Esophagus muscularis mucosa (tissue), 3 donors: ENCODE data around the gene SGK1.

ENCODE experiments used
- EP300 ChIP-seq: sonication (generic); formaldehyde crosslinking; IDR thresholded peaks from one replicate; pipeline ENCODE4 v1.6.1; 2017; ENCODE audit warnings: antibody characterized with exemption
- TF ChIP-seq, protein P1 (sequence below), 3 experiments: fragments of 200-600 bp in 2 of 3; fragments of 450-650 bp in 1 of 3; sonication (generic) in 2 of 3; IDR thresholded peaks; one replicate each; pipeline ENCODE4 v1.5.1; 2017 to 2019; ENCODE audit warnings: antibody characterized with exemption in 3 of 3, mild to moderate bottlenecking in 2 of 3, moderate library complexity in 1 of 3

DNA sequence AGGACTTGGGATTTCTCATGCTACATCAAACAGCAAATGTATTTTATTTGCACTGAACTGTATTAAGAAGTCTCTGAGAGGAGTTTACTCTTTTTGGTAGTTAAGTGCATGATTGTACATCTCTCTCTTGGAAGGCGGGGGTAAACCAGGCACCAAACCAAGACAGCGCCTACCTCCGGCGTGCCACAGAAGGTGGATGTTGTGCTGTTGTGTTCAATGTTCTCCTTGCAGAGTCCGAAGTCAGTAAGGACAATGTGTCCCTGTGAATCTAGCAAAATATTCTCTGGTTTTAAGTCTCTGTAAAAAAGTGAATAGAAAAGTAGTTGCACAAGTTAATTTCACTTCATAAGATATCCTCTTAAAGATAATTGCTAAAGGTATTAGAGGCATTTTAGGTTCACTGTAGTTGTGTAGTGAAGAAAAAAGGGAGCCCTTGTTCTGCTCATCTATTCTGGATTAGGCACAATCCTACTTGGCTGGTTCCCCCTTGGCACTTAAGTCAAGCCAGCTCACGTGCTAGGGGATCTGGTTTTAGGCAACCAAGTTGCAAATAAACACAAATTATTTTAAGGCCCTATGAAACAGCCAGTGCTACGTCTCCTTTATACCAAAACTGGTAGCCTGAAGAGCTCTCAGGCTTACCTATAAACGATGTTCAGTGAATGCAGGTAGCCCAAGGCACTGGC is 145.7 kb downstream of the SGK1 start:
- TF ChIP-seq, protein P1, sequence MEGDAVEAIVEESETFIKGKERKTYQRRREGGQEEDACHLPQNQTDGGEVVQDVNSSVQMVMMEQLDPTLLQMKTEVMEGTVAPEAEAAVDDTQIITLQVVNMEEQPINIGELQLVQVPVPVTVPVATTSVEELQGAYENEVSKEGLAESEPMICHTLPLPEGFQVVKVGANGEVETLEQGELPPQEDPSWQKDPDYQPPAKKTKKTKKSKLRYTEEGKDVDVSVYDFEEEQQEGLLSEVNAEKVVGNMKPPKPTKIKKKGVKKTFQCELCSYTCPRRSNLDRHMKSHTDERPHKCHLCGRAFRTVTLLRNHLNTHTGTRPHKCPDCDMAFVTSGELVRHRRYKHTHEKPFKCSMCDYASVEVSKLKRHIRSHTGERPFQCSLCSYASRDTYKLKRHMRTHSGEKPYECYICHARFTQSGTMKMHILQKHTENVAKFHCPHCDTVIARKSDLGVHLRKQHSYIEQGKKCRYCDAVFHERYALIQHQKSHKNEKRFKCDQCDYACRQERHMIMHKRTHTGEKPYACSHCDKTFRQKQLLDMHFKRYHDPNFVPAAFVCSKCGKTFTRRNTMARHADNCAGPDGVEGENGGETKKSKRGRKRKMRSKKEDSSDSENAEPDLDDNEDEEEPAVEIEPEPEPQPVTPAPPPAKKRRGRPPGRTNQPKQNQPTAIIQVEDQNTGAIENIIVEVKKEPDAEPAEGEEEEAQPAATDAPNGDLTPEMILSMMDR (IDR thresholded peaks at IDR 0.05): no peak
- TF ChIP-seq EP300: no peak
